ENCODE data around the gene PLEKHA3. TPM values are rescaled to one million over a fixed set of nuclear protein-coding genes. Genes with fewer than 3 reads are reported as not detected.

PLEKHA3 gene
- total and polyA plus RNA-seq, 10 of the 15 experiments (the other 5 are each of a cell fraction or from before 2014, with no cell fraction given) = 1.4 to 21.1 (median 7.4) TPM

GRCh38 chr2:178506101-178506500 lies 25.8 kb downstream of the PLEKHA3 start:
- in situ Hi-C loops (cut with MboI) (no loop called here), intact Hi-C loops (cut with micrococcal nuclease; ENCODE audit: unreplicated experiment) (no loop called here)
- no peak for DNase-seq (ENCODE audit: low read depth, low spot score)
- H2AFZ ChIP-seq (ENCODE audit: control insufficient read depth, low read depth, low read length) = no peak overlapping the region
- no peaks in the 10 kb centered on the region for H3K79me2 ChIP-seq (ENCODE audit: control insufficient read depth, insufficient read depth, low read length)
- ChIA-PET RAD21 (ENCODE audit: unreplicated experiment) (interaction anchor here (1.0 kb wide), 1 partner anchor 25 kb away, joined by 3 read pairs; no protein-coding TSS in a partner anchor), SMC1A (ENCODE audit: uncharacterized antibody, unreplicated experiment) (interaction anchor here (1.2 to 3.1 kb wide), 6 partner anchors 9 to 72 kb away, joined by 3 to 16 read pairs (median 6); no protein-coding TSS in a partner anchor), CTCF (interaction anchor here (1.1 to 1.7 kb wide), 3 partner anchors 14 to 23 kb away, joined by 3 to 6 read pairs (median 5); no protein-coding TSS in a partner anchor), POLR2A (interaction anchor here (0.8 to 1.0 kb wide), 2 partner anchors 17 to 18 kb away, joined by 3 to 4 read pairs; no protein-coding TSS in a partner anchor)
- H3K4me1 ChIP-seq (ENCODE audit: control insufficient read depth, insufficient read depth, low read length) = no peaks in the 10 kb centered on the region
- WGBS (ENCODE audit: insufficient coverage, insufficient replicate concordance, low lambda C conversion rate, missing lambda C conversion rate) = 96% methylated on average over 1 of the region's 1 CpG
- no peaks in the 10 kb centered on the region for H3K27me3 ChIP-seq (replicated peaks in 1 of 2; ENCODE audit: control insufficient read depth in 2 of 2, insufficient read depth in 2 of 2, low read length in 1 of 2)
- H3K36me3 ChIP-seq (ENCODE audit: control insufficient read depth in 2 of 2, insufficient read depth in 2 of 2, low read length in 1 of 2) = peaks cover under 1 to 2% of the 10 kb centered on the region in 2 experiments; a peak in 2 of 4 replicates
- no peak overlapping the region for H3K4me2 ChIP-seq (ENCODE audit: control insufficient read depth, insufficient read depth)
- H3K4me3 ChIP-seq = no peak overlapping the region
- H3K9me3 ChIP-seq (replicated peaks; ENCODE audit: control insufficient read depth, insufficient read depth, low read length) = no peaks in the 10 kb centered on the region
- no peak for TF ChIP-seq TCF3 (IDR thresholded peaks at IDR 0.05; ENCODE audit: borderline replicate concordance, insufficient read depth, low read depth, low read length)
- no peak for TF ChIP-seq BMI1 (IDR thresholded peaks at IDR 0.05; ENCODE audit: borderline replicate concordance)
- TF ChIP-seq TARDBP (IDR thresholded peaks at IDR 0.05; ENCODE audit: borderline replicate concordance) = no peak
- no peak for TF ChIP-seq PRDM15 (CRISPR knock-in tag; IDR thresholded peaks at IDR 0.05)
- TF ChIP-seq STAT1 (conservative IDR thresholded peaks at IDR 0.05) = no peak
- no peak for TF ChIP-seq HSF1 (IDR thresholded peaks at IDR 0.05; ENCODE audit: low read depth, low read length)
- no peaks in the 10 kb centered on the region for H4K20me1 ChIP-seq (ENCODE audit: control insufficient read depth, insufficient read depth)
- no TSS peak for BruUV-seq (replicated peaks)
- no peak for FAIRE-seq
- no peak overlapping the region for H3K9ac ChIP-seq (ENCODE audit: control insufficient read depth, insufficient read depth, low read length)
- ATAC-seq = no peak
- H3K27ac ChIP-seq (ENCODE audit: control insufficient read depth, insufficient read depth) = no peak overlapping the region

Measured in GM12878 (cell line).